ENCODE data around the gene RIMBP2. TPM values are rescaled to one million over a fixed set of nuclear protein-coding genes. Genes with fewer than 3 reads are reported as not detected.

RIMBP2 gene
- total and polyA plus RNA-seq, 9 of the 15 experiments (the other 6 are each of a cell fraction or from before 2014, with no cell fraction given), result not detected

DNA sequence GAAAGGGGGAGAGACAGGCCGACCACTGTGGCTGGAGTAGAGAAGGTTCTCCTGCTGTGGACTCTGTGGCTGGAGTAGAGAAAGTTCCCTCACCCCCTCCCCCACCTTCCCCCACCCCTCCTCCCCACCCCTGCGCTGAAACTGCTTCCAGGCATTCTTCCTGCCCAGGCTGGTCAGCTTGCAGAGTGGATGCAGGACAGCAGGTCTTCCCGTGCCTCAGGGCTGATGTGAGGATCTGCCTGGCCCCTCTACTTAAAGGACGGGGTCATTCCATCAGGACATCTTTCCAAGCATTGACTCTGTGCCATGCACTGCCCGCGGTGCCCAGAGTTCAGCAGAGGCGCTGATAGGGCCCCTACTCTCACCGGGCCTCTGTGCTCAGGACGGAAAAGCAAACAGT, 13.2 kb upstream of the RIMBP2 start (continued):
- TF ChIP-seq PML (IDR thresholded peaks at IDR 0.05; ENCODE audit: low read length), result no peak
- no peak for TF ChIP-seq SNIP1 (IDR thresholded peaks at IDR 0.05; ENCODE audit: low read depth)
- no peak for TF ChIP-seq ZBED1 (IDR thresholded peaks at IDR 0.05)
- no peak for TF ChIP-seq OTX1 (CRISPR knock-in tag; IDR thresholded peaks at IDR 0.05)

DNA sequence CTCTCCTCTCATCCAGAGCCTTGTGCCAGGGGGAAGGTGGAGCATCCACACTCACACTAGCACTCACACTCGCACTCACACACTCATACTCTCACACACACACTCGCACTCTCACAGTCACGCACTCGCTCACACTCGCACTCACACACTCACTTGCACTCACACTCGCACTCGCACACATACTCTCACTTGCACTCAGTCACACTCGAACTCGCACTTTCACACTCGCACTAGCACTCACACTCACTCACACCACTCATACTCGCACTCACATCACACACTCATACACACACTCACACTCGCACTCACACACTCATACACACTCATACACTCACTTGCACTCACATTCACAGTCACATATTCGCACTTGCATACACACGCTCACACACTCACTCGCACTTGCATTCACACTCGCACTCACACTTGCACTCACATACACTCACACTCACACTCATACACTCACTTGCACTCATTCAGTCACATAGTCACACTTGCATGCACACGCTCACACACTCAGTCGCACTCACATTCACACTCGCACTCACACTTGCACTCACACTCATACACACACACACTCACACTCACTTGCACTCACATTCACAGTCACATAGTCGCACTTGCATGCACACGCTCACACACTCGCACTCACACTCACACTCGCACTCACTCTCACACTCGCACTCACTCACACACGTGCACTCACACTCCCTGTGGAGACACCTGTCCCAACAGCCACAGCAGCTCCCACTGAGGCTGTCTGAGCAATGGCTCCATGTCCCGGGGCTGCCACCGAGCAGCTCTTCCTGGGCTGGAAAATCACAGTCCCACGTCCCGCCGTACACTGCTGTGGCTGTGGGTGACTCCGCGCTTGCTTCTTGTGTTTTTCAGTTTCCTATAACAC, 12.3 kb upstream of the RIMBP2 start:
- Histone ChIP-seq H3K36me3 (ENCODE audit: control insufficient read depth, insufficient read depth, low read length) (no peaks in the 10 kb centered on the region), H3K9ac (ENCODE audit: insufficient read depth in 1 of 2, low read depth in 2 of 2, low read length in 2 of 2) (no peak overlapping the region), H4K20me1 (replicated peaks; ENCODE audit: control insufficient read depth, insufficient read depth, low read length) (peaks cover 4% of the 10 kb centered on the region; the same call in 1 of the 2 replicates), H3K9me3 (replicated peaks; ENCODE audit: control insufficient read depth, insufficient read depth, low read depth, low read length) (peaks cover 5% of the 10 kb centered on the region), H3K9me1 (ENCODE audit: control insufficient read depth, insufficient read depth, low read length) (no peaks in the 10 kb centered on the region), H3K4me1 (replicated peaks in 1 of 2; ENCODE audit: control insufficient read depth in 2 of 2, insufficient read depth in 2 of 2, low read length in 2 of 2) (no peaks in the 10 kb centered on the region), H3K4me2 (ENCODE audit: insufficient read depth, low read length) (no peak overlapping the region), H3K27ac (ENCODE audit: extremely low read depth, low read depth, low read length) (no peak overlapping the region; the same call in 2 of the 3 replicates), H3K79me2 (ENCODE audit: control insufficient read depth, insufficient read depth, low read length) (no peaks in the 10 kb centered on the region), H2AFZ (ENCODE audit: low read depth, low read length) (no peak overlapping the region), H3K4me3 (no peak overlapping the region), H3K27me3 (ENCODE audit: control insufficient read depth in 2 of 2, insufficient read depth in 2 of 2, low read length in 2 of 2) (peaks cover 7 to 15% of the 10 kb centered on the region in 2 experiments; a peak in 4 of 5 replicates)
- ChIA-PET CTCF (ENCODE audit: low intra/inter-chr PET ratio) (no interaction called here), POLR2A (no interaction called here)
- TF ChIP-seq CEBPG (CRISPR knock-in tag; IDR thresholded peaks at IDR 0.05) (no peak), CEBPG (tag; conservative IDR thresholded peaks at IDR 0.05 in 1 of 2, IDR thresholded peaks at IDR 0.05 in 1 of 2) (no peak), POLR3A (IDR thresholded peaks at IDR 0.05; ENCODE audit: borderline replicate concordance, extremely low read depth, insufficient read depth, insufficient read length) (no peak), HDAC1 (IDR thresholded peaks at IDR 0.05) (0 out of 4 replicates have a peak, but pooled peaks of 1 of the 2 experiments have one; percentile 12), NFATC3 (IDR thresholded peaks at IDR 0.05) (no peak), CBX1 (IDR thresholded peaks at IDR 0.05; ENCODE audit: low read depth) (no peak), STAT5A (IDR thresholded peaks at IDR 0.05; ENCODE audit: borderline replicate concordance, low read length) (no peak)
- TF ChIP-seq, protein P1, sequence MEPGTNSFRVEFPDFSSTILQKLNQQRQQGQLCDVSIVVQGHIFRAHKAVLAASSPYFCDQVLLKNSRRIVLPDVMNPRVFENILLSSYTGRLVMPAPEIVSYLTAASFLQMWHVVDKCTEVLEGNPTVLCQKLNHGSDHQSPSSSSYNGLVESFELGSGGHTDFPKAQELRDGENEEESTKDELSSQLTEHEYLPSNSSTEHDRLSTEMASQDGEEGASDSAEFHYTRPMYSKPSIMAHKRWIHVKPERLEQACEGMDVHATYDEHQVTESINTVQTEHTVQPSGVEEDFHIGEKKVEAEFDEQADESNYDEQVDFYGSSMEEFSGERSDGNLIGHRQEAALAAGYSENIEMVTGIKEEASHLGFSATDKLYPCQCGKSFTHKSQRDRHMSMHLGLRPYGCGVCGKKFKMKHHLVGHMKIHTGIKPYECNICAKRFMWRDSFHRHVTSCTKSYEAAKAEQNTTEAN (CRISPR knock-in tag; IDR thresholded peaks at IDR 0.05), result peak; percentile 100
- FAIRE-seq (no peak), ATAC-seq (no peak), DNase-seq (ENCODE audit: extremely low read depth in 1 of 4, low spot score in 3 of 4) (no peak)
- BruUV-seq (replicated peaks), result no TSS peak
- intact Hi-C loops (cut with micrococcal nuclease) (no loop called here), in situ Hi-C loops (cut with MboI) (loop anchor here (25.0 kb wide), 1 partner anchor 691 kb away; no protein-coding TSS in a partner anchor)
- 29% methylated on average over 30 of the region's 32 CpGs for WGBS (ENCODE audit: insufficient coverage, low coverage, missing lambda C conversion rate)

All from K562 (cell line).